ENCODE data around the gene SLC25A25.

SLC25A25 gene

GRCh38 chr9:128096616-128097536 lies 28.8 kb downstream of the SLC25A25 start:
- DNase-seq (ENCODE audit: low spot score), result no peak

GRCh38 chr9:128097543-128098296 lies 29.7 kb downstream of the SLC25A25 start:
- DNase-seq (ENCODE audit: low spot score), result no peak

DNA sequence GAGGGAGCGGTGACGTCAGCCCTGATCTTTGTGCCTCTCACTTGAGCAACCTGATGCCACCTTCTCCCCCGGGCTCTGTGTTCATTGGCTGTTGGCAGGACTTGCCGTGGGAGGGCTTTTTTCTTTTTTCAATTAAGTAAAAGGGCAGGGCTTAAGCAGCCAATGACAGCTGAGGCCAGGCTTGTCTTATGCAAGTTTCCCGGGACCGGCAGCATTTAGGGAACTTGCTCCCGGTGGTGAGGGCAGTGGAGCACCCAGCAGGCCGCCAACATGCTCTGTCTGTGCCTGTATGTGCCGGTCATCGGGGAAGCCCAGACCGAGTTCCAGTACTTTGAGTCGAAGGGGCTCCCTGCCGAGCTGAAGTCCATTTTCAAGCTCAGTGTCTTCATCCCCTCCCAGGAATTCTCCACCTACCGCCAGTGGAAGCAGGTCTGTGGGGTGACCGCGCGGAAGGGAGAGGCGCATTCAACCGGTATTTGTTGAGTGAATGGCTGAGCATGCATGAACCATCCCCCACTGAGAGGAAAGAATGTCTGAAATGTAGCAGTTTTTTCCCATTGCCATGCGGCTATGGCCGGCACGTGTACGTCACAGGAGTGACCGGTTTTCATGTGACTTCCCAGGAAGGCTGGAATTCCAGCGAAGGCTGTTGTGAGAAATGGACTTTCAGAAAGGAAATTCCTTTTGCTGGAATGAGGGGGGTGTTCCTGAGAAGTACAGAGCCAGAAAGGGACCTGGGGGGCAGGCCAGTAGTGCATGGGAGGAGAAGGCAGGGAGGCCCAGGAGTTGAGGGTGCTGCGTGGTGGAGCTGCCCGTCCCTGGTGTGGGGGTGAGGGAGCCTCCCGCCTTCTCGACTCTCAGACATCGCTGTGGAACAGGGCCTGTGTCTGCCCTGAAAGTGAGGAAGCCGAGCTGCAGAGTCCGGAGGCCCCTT lies 30.5 kb downstream of the SLC25A25 start:
- DNase-seq (ENCODE audit: low spot score), result peak; percentile 46

DNA sequence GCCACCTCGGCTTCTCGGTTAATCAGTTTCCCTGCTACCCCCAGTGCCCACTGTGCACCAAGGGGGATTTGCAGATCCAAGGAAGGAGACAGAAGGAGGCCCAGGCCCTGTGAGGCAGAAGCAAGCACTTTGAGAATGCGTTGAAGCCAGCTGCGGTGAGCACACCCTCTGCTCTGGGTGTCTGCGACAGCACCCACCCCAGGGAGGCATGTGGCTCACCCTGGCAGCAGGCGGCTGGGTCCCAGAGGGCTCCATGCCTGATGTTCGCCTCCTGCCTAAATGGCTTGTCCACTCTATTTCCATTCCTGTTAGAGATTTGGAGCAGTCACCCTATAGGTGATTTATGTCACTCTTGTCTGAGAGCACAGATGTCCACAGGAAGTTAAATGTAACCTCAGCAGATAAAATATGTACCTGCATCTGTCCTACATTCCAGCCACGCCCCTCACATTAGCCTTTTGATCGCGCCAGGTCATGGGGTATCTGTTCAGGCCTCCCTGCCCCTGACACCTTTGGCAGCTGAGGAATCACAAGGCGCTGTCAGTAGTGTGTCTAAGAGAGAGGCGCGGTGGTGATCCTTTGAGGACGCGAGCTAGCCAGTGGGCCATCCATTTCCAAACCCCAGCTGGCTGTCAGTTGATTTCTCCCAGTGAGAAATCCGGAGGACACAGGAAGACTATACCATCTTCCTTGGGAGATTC lies 31.3 kb downstream of the SLC25A25 start:
- no peak for DNase-seq (ENCODE audit: low spot score)

- no peak for DNase-seq (ENCODE audit: low spot score)
Measured at GRCh38 chr9:128099932-128100491, 32.0 kb downstream of the SLC25A25 start.

- DNase-seq (ENCODE audit: low spot score), result no peak
Measured at GRCh38 chr9:128100581-128100980, 32.5 kb downstream of the SLC25A25 start.

- DNase-seq (ENCODE audit: low spot score), result no peak
Measured at GRCh38 chr9:128101231-128101661, 33.2 kb downstream of the SLC25A25 start.

- no peak for DNase-seq (ENCODE audit: low spot score)
Measured at GRCh38 chr9:128101690-128102089, 33.7 kb downstream of the SLC25A25 start.

GRCh38 chr9:128102196-128102595 lies 34.2 kb downstream of the SLC25A25 start:
- DNase-seq (ENCODE audit: low spot score), result no peak

- no peak for DNase-seq (ENCODE audit: low spot score)
Measured at GRCh38 chr9:128102861-128103588, 35.0 kb downstream of the SLC25A25 start.

- DNase-seq (ENCODE audit: low spot score), result peak; percentile 45
Measured at GRCh38 chr9:128103589-128103962, 35.5 kb downstream of the SLC25A25 start.

DNA sequence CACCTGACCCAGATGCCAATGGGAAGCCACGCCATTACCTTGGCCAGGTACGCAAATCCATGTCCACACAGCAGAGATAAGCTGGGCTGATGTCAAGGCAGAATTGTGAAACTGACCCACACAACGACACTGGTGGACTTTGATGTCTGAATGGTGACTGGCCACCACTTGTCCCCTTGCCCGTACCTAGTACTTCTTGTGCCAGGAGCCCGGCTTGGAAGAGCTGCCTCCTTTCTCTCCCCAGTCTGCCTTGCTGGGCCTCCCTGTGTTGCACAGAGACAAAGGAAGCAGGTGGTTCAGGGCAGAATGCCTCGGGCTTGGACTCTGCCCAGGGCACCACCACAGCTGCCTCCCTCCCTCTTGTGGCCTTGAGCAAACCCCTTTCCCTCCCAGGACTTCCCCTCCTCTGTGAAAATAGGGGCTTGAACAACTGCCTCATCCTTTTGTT lies 36.2 kb downstream of the SLC25A25 start:
- no peak for DNase-seq (ENCODE audit: low spot score)

- DNase-seq (ENCODE audit: low spot score), result no peak
Measured at GRCh38 chr9:128105538-128106175, 37.6 kb downstream of the SLC25A25 start.

DNA sequence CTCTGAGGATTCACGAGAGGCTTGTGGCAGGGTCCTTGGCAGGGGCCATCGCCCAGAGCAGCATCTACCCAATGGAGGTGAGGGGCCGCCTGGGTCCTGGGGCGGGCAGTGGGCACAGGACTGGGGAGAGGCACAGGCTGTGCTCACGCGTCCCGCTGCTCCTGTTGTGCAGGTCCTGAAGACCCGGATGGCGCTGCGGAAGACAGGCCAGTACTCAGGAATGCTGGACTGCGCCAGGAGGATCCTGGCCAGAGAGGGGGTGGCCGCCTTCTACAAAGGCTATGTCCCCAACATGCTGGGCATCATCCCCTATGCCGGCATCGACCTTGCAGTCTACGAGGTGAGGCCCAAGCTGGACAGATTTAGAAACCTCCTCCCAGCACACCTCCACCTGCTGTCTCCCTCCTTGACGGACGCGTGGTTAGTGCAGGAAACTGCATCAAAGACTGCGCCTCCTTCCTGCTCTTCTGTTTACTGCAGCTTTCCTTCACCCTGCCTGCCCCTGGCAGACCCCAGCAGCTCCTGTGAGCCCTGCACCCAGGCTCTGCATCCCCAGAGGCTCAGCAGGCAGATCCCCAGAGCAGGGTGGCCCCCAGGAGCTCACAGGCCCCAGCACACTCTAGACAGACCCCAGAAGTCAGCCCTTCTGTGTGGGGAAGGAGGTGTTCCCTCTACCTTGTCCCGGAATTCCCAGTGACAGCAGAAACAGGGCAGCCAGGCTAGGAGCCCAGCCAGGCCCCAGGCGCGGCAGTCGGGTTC lies 38.3 kb downstream of the SLC25A25 start:
- DNase-seq (ENCODE audit: low spot score), result no peak

- no peak for DNase-seq (ENCODE audit: low spot score)
Measured at GRCh38 chr9:128106940-128107467, 39.0 kb downstream of the SLC25A25 start.

DNA sequence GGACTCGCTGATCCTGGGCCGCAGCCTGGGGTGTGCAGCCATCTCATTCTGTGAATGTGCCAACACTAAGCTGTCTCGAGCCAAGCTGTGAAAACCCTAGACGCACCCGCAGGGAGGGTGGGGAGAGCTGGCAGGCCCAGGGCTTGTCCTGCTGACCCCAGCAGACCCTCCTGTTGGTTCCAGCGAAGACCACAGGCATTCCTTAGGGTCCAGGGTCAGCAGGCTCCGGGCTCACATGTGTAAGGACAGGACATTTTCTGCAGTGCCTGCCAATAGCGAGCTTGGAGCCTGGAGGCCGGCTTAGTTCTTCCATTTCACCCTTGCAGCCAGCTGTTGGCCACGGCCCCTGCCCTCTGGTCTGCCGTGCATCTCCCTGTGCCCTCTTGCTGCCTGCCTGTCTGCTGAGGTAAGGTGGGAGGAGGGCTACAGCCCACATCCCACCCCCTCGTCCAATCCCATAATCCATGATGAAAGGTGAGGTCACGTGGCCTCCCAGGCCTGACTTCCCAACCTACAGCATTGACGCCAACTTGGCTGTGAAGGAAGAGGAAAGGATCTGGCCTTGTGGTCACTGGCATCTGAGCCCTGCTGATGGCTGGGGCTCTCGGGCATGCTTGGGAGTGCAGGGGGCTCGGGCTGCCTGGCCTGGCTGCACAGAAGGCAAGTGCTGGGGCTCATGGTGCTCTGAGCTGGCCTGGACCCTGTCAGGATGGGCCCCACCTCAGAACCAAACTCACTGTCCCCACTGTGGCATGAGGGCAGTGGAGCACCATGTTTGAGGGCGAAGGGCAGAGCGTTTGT lies 39.6 kb downstream of the SLC25A25 start:
- no peak for DNase-seq (ENCODE audit: low spot score)

DNA sequence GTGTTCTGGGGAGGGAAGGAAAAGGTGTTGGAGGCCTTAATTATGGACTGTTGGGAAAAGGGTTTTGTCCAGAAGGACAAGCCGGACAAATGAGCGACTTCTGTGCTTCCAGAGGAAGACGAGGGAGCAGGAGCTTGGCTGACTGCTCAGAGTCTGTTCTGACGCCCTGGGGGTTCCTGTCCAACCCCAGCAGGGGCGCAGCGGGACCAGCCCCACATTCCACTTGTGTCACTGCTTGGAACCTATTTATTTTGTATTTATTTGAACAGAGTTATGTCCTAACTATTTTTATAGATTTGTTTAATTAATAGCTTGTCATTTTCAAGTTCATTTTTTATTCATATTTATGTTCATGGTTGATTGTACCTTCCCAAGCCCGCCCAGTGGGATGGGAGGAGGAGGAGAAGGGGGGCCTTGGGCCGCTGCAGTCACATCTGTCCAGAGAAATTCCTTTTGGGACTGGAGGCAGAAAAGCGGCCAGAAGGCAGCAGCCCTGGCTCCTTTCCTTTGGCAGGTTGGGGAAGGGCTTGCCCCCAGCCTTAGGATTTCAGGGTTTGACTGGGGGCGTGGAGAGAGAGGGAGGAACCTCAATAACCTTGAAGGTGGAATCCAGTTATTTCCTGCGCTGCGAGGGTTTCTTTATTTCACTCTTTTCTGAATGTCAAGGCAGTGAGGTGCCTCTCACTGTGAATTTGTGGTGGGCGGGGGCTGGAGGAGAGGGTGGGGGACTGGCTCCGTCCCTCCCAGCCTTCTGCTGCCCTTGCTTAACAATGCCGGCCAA lies 40.4 kb downstream of the SLC25A25 start:
- DNase-seq (ENCODE audit: low spot score), result no peak

All from CD4-positive, alpha-beta T cell treated with Interleukin-6 at 100 ng/mL for 8 hours (primary cell).